Caco-2 (cell line): ENCODE measurements around the gene PATZ1. TPM values are rescaled to one million over a fixed set of nuclear protein-coding genes. Genes with fewer than 3 reads are reported as not detected.

Source experiments
- BruUV-seq: library from RNA; stranded (reverse); fragments of 400-500 nt; replicated peaks from 2 replicates; lab custom pipeline; 2021; lab: Mats Ljungman, UMichigan
- CTCF ChIA-PET: fragments of 300-600 bp; sonication (Branson Sonifier 250); formaldehyde crosslinking; loops from one replicate; lab custom pipeline; 2022; ENCODE audit warnings: antibody characterized with exemption; lab: Charles Lee
- POLR2A ChIA-PET: fragments of 300-600 bp; sonication (Branson Sonifier 250); formaldehyde crosslinking; loops from one replicate; lab custom pipeline; 2022; ENCODE audit warnings: antibody characterized with exemption; lab: Charles Lee
- DNase-seq, 2 experiments: peaks; one replicate each; pipeline versions ENCODE4 v3.0.0 to v3.0.0-alpha.2; 2020 to 2022
- H3K27me3 ChIP-seq: replicated peaks from 2 replicates; pipeline ENCODE4 v1.6.0; 2011; ENCODE audit warnings: low read length; ENCODE audit not compliant: control insufficient read depth, insufficient read depth
- H3K36me3 ChIP-seq: 2 replicates; pipeline ENCODE4 v1.5.1; 2011; ENCODE audit warnings: low read length; ENCODE audit not compliant: control insufficient read depth, insufficient read depth
- H3K4me1 ChIP-seq: fragments of 250-450 bp; sonication (Bioruptor Pico); 2 replicates; pipeline ENCODE4 v1.5.1; 2020; ENCODE audit warnings: mild to moderate bottlenecking
- H3K4me3 ChIP-seq: 2 replicates; pipeline ENCODE4 v1.5.1; 2011; ENCODE audit warnings: low read depth, mild to moderate bottlenecking, control low read depth, low read length
- H3K9me3 ChIP-seq: fragments of 250-450 bp; sonication (Bioruptor Pico); 2 replicates; pipeline ENCODE4 v1.5.1; 2020; ENCODE audit warnings: mild to moderate bottlenecking, moderate library complexity
- H3K27ac Mint-ChIP-seq: one replicate; pipeline ENCODE4 v1.8.0; 2022; ENCODE audit warnings: mixed read lengths; ENCODE audit not compliant: unreplicated experiment
- H3K27me3 Mint-ChIP-seq: one replicate; pipeline ENCODE4 v1.8.0; 2022; ENCODE audit warnings: mixed read lengths; ENCODE audit not compliant: insufficient read depth, unreplicated experiment
- H3K36me3 Mint-ChIP-seq: one replicate; pipeline ENCODE4 v1.8.0; 2022; ENCODE audit warnings: mild to moderate bottlenecking, mixed read lengths; ENCODE audit not compliant: insufficient read depth, unreplicated experiment
- H3K4me1 Mint-ChIP-seq: one replicate; pipeline ENCODE4 v1.8.0; 2022; ENCODE audit warnings: low read depth, mixed read lengths; ENCODE audit not compliant: unreplicated experiment
- H3K4me3 Mint-ChIP-seq: one replicate; pipeline ENCODE4 v1.8.0; 2022; ENCODE audit warnings: mild to moderate bottlenecking, moderate library complexity, mixed read lengths; ENCODE audit not compliant: unreplicated experiment
- H3K9me3 Mint-ChIP-seq: one replicate; pipeline ENCODE4 v1.8.0; 2022; ENCODE audit warnings: mixed read lengths; ENCODE audit not compliant: unreplicated experiment
- intact Hi-C: fragments of 100-400 bp; cut with micrococcal nuclease; formaldehyde crosslinking; loops from one replicate; pipeline ENCODE4 v1.10.0; 2022; ENCODE audit not compliant: unreplicated experiment
- total RNA-seq: library from RNA; stranded (reverse); gene quantifications from 2 replicates; pipeline ENCODE4 v1.2.3, GENCODE V29; 2022
- TF ChIP-seq, protein P1 (sequence below), 2 experiments: fragments of 200-600 bp in 1 of 2; IDR thresholded peaks; 1 replicate in 1 of 2; 2 replicates in 1 of 2; pipeline versions ENCODE4 v1.5.1 to v1.8.0; 2011 to 2022; ENCODE audit warnings: antibody characterized with exemption in 1 of 2, control low read depth in 1 of 2, inconsistent platforms in 1 of 2, low read depth in 1 of 2, low read length in 1 of 2, mild to moderate bottlenecking in 1 of 2, moderate library complexity in 1 of 2; ENCODE audit not compliant: insufficient read depth in 1 of 2, severe bottlenecking in 1 of 2, unreplicated experiment in 1 of 2

Gene PATZ1
- total RNA-seq, 1 experiment from 2014 or later, result 40.9 TPM

DNA sequence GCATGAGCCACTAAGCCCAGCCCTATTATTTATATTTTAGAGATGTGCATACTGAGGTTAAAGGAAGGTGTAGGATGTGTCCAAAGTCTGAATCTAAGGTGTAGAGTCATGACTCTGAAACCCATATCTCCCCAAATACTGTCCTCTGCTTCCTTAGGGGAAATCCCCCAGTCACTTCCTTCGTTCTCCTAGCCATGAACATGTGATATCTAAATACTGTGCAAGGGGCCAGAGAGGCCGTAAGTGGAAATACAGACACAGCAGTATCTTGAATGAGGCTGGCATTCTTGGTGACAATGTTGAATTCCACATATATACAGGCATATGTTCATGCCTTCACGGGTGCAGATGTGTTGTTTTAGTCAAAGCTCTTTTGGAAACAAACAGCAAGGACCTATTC is 21.3 kb upstream of the PATZ1 start:
- Histone ChIP-seq H3K4me3 (no peak overlapping the region), H3K9me3 (no peaks in the 10 kb centered on the region), H3K4me1 (no peaks in the 10 kb centered on the region), H3K36me3 (no peaks in the 10 kb centered on the region), H3K27me3 (no peaks in the 10 kb centered on the region)
- TF ChIP-seq, protein P1, sequence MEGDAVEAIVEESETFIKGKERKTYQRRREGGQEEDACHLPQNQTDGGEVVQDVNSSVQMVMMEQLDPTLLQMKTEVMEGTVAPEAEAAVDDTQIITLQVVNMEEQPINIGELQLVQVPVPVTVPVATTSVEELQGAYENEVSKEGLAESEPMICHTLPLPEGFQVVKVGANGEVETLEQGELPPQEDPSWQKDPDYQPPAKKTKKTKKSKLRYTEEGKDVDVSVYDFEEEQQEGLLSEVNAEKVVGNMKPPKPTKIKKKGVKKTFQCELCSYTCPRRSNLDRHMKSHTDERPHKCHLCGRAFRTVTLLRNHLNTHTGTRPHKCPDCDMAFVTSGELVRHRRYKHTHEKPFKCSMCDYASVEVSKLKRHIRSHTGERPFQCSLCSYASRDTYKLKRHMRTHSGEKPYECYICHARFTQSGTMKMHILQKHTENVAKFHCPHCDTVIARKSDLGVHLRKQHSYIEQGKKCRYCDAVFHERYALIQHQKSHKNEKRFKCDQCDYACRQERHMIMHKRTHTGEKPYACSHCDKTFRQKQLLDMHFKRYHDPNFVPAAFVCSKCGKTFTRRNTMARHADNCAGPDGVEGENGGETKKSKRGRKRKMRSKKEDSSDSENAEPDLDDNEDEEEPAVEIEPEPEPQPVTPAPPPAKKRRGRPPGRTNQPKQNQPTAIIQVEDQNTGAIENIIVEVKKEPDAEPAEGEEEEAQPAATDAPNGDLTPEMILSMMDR (IDR thresholded peaks at IDR 0.05; ENCODE audit: insufficient read depth in 1 of 2, low read depth in 1 of 2, low read length in 1 of 2, severe bottlenecking in 1 of 2, unreplicated experiment in 1 of 2), result no peak
- H3K9me3 Mint-ChIP-seq, result no peaks in the 10 kb centered on the region
- POLR2A ChIA-PET, result no interaction called here
- H3K27me3 Mint-ChIP-seq, result no peaks in the 10 kb centered on the region
- H3K4me3 Mint-ChIP-seq, result no peak overlapping the region
- intact Hi-C loops, result no loop called here
- no peaks in the 10 kb centered on the region for H3K4me1 Mint-ChIP-seq
- no TSS peak for BruUV-seq
- DNase-seq, result no peak
- no peaks in the 10 kb centered on the region for H3K36me3 Mint-ChIP-seq
- no peak overlapping the region for H3K27ac Mint-ChIP-seq
- CTCF ChIA-PET, result no interaction called here

GRCh38 chr22:31363885-31364465 is 17.8 kb upstream of the PATZ1 start:
- CTCF ChIA-PET, result no interaction called here
- BruUV-seq, result no TSS peak
- H3K4me1 Mint-ChIP-seq, result no peaks in the 10 kb centered on the region
- POLR2A ChIA-PET, result no interaction called here
- no peaks in the 10 kb centered on the region for H3K36me3 Mint-ChIP-seq
- no peak overlapping the region for H3K27ac Mint-ChIP-seq
- H3K27me3 ChIP-seq, result no peaks in the 10 kb centered on the region
- H3K4me3 Mint-ChIP-seq, result no peak overlapping the region
- intact Hi-C loops, result no loop called here
- DNase-seq, result no peak
- TF ChIP-seq, protein P1 (IDR thresholded peaks at IDR 0.05; ENCODE audit: insufficient read depth in 1 of 2, low read depth in 1 of 2, low read length in 1 of 2, severe bottlenecking in 1 of 2, unreplicated experiment in 1 of 2), result no peak
- no peaks in the 10 kb centered on the region for H3K27me3 Mint-ChIP-seq
- no peaks in the 10 kb centered on the region for H3K4me1 ChIP-seq
- no peak overlapping the region for H3K4me3 ChIP-seq
- H3K9me3 Mint-ChIP-seq, result no peaks in the 10 kb centered on the region
- no peaks in the 10 kb centered on the region for H3K9me3 ChIP-seq
- no peaks in the 10 kb centered on the region for H3K36me3 ChIP-seq

DNA sequence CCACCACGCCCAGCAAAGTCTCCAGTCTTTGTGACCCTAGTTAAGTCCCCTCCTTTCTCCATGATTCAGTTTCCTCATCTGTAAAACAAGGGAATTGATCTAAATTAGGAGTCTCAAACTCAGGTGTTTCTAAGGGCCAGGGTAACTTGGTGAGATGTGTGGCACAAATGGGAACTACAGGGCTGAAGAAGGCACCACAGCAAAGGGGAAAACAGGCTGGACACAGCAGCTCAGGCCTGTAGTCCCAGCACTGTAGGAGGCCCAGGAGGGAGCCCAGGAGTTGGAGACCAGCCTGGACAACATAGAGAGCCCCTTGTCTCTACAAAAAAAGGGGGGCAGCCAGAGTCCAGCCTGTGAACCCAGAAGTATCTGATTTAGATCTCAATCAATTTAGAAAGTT is 15.6 kb upstream of the PATZ1 start:
- Mint-ChIP-seq H3K4me1 (no peaks in the 10 kb centered on the region), H3K4me3 (no peak overlapping the region), H3K27me3 (no peaks in the 10 kb centered on the region), H3K9me3 (no peaks in the 10 kb centered on the region), H3K27ac (no peak overlapping the region), H3K36me3 (no peaks in the 10 kb centered on the region)
- intact Hi-C loops, result no loop called here
- Histone ChIP-seq H3K4me3 (no peak overlapping the region), H3K27me3 (no peaks in the 10 kb centered on the region), H3K9me3 (no peaks in the 10 kb centered on the region), H3K36me3 (no peaks in the 10 kb centered on the region), H3K4me1 (no peaks in the 10 kb centered on the region)
- POLR2A ChIA-PET, result no interaction called here
- no peak for DNase-seq
- TF ChIP-seq, protein P1 (IDR thresholded peaks at IDR 0.05; ENCODE audit: insufficient read depth in 1 of 2, low read depth in 1 of 2, low read length in 1 of 2, severe bottlenecking in 1 of 2, unreplicated experiment in 1 of 2), result no peak
- no TSS peak for BruUV-seq
- CTCF ChIA-PET, result no interaction called here
